ENCODE results near the gene INO80C.
A peak's percentile ranks its signal among the peaks of the same experiment; 100 is the strongest.
"Not testable (repeated sequence)": the region's sequence is repeated elsewhere in the genome, so short reads cannot be mapped to it uniquely, and the experiment has no call there.

The INO80C gene

GRCh38 chr18:35512761-35513160 is 15.0 kb upstream of the INO80C start:
- DNase-seq: no peak

GRCh38 chr18:35511833-35512232 is 14.1 kb upstream of the INO80C start:
- DNase-seq: no peak

GRCh38 chr18:35511428-35511827 is 13.7 kb upstream of the INO80C start:
- no peak for DNase-seq

- no peak for DNase-seq
Measured at GRCh38 chr18:35510076-35510651, 12.4 kb upstream of the INO80C start.

GRCh38 chr18:35508746-35509338 is 11.1 kb upstream of the INO80C start:
- DNase-seq: no peak

GRCh38 chr18:35508030-35508429 is 10.3 kb upstream of the INO80C start:
- no peak for DNase-seq

GRCh38 chr18:35507623-35508022 is 9.9 kb upstream of the INO80C start:
- no peak for DNase-seq

GRCh38 chr18:35507192-35507591 is 9.4 kb upstream of the INO80C start:
- no peak for DNase-seq

GRCh38 chr18:35506024-35506712 is 8.4 kb upstream of the INO80C start:
- no peak for DNase-seq

- no peak for DNase-seq
Measured at GRCh38 chr18:35504996-35505395, 7.2 kb upstream of the INO80C start.

- no peak for DNase-seq
Measured at GRCh38 chr18:35502052-35502451, 4.3 kb upstream of the INO80C start.

- DNase-seq: no peak
Measured at GRCh38 chr18:35501369-35501768, 3.6 kb upstream of the INO80C start.

- no peak for DNase-seq
Measured at GRCh38 chr18:35500113-35500512, 2.4 kb upstream of the INO80C start.

- peak in 1 of 2 donors; percentile 16 for DNase-seq
Measured at GRCh38 chr18:35497027-35497369, 762 bp downstream of the INO80C start.

- DNase-seq: no peak
Measured at GRCh38 chr18:35495536-35496314, 2.0 kb downstream of the INO80C start.

- DNase-seq: no peak
Measured at GRCh38 chr18:35494251-35495220, 3.2 kb downstream of the INO80C start.

GRCh38 chr18:35491700-35492077 is 6.1 kb downstream of the INO80C start:
- DNase-seq: no peak

GRCh38 chr18:35490894-35491699 is 6.7 kb downstream of the INO80C start:
- DNase-seq: no peak

GRCh38 chr18:35489913-35490490 is 7.8 kb downstream of the INO80C start:
- no peak for DNase-seq

- DNase-seq: not testable (repeated sequence)
Measured at GRCh38 chr18:35489281-35489680, 8.5 kb downstream of the INO80C start.

GRCh38 chr18:35488396-35488795 is 9.4 kb downstream of the INO80C start:
- DNase-seq: not testable (repeated sequence)

Data from stimulated activated CD4-positive, alpha-beta T cell treated with anti-CD3 and anti-CD28 coated beads, Interleukin-2, amount 100 ng/mL, for 48 hours (primary cell).